Activated CD8-positive, alpha-beta memory T cell treated with anti-CD3 and anti-CD28 coated beads, Interleukin-2, amount 50 U/mL, for 4 hours (primary cell): Measurements from ENCODE around the gene FANCC.

Experiments used
- DNase-seq: peaks from one replicate; pipeline ENCODE4 v3.0.0-alpha.2; 2020

FANCC gene

GRCh38 chr9:95080961-95081647 is 236.4 kb downstream of the FANCC start:
- no peak for DNase-seq

GRCh38 chr9:95079461-95079860 is 238.0 kb downstream of the FANCC start:
- no peak for DNase-seq

- DNase-seq, result no peak
Measured at GRCh38 chr9:95078939-95079338, 238.6 kb downstream of the FANCC start.

GRCh38 chr9:95078511-95078910 is 239.0 kb downstream of the FANCC start:
- no peak for DNase-seq

- DNase-seq, result no peak
Measured at GRCh38 chr9:95077766-95078370, 239.6 kb downstream of the FANCC start.

GRCh38 chr9:95077053-95077765 is 240.3 kb downstream of the FANCC start:
- DNase-seq, result no peak

- no peak for DNase-seq
Measured at GRCh38 chr9:95076696-95077052, 240.8 kb downstream of the FANCC start.

GRCh38 chr9:95075700-95076099 is 241.8 kb downstream of the FANCC start:
- no peak for DNase-seq

GRCh38 chr9:95074632-95075031 is 242.9 kb downstream of the FANCC start:
- no peak for DNase-seq

GRCh38 chr9:95073918-95074317 is 243.6 kb downstream of the FANCC start:
- no peak for DNase-seq

- DNase-seq, result no peak
Measured at GRCh38 chr9:95073042-95073607, 244.4 kb downstream of the FANCC start.

GRCh38 chr9:95071925-95072324 is 245.6 kb downstream of the FANCC start:
- DNase-seq, result no peak

- no peak for DNase-seq
Measured at GRCh38 chr9:95071450-95071849, 246.1 kb downstream of the FANCC start.

GRCh38 chr9:95070549-95071021 is 246.9 kb downstream of the FANCC start:
- DNase-seq, result no peak

- no peak for DNase-seq
Measured at GRCh38 chr9:95067897-95068296, 249.6 kb downstream of the FANCC start.

GRCh38 chr9:95067057-95067456 is 250.5 kb downstream of the FANCC start:
- no peak for DNase-seq

GRCh38 chr9:95065224-95065623 is 252.3 kb downstream of the FANCC start:
- no peak for DNase-seq

- no peak for DNase-seq
Measured at GRCh38 chr9:95063300-95063699, 254.2 kb downstream of the FANCC start.

- DNase-seq, result no peak
Measured at GRCh38 chr9:95062596-95063065, 254.9 kb downstream of the FANCC start.

GRCh38 chr9:95061916-95062595 is 255.5 kb downstream of the FANCC start:
- no peak for DNase-seq

- no peak for DNase-seq
Measured at GRCh38 chr9:95060916-95061315, 256.6 kb downstream of the FANCC start.

- no peak for DNase-seq
Measured at GRCh38 chr9:95060234-95060633, 257.3 kb downstream of the FANCC start.

- DNase-seq, result no peak
Measured at GRCh38 chr9:95058795-95059386, 258.6 kb downstream of the FANCC start.
